ENCODE measurements around the gene SORCS1. TPM values are rescaled to one million over a fixed set of nuclear protein-coding genes. Genes with fewer than 3 reads are reported as not detected.

SORCS1 gene
- total and polyA plus RNA-seq, 2 donors (not counting 1 experiment from before 2014, with no cell fraction given) = under 0.01 to 0.01 TPM

GRCh38 chr10:107072028-107072427 lies 92.5 kb downstream of the SORCS1 start:
- Histone ChIP-seq H4K20me1 (ENCODE audit: control insufficient read depth, extremely low read depth, insufficient read depth, low read length) (no peaks in the 10 kb centered on the region), H3K36me3 (ENCODE audit: control insufficient read depth, insufficient read depth, low read length) (no peaks in the 10 kb centered on the region), H3K4me1 (ENCODE audit: control insufficient read depth, extremely low read depth, insufficient read depth, low read length) (no peaks in the 10 kb centered on the region), H3K79me2 (ENCODE audit: control insufficient read depth, insufficient read depth, low read length) (no peaks in the 10 kb centered on the region), H3K27ac (ENCODE audit: insufficient read depth, low read length) (no peak overlapping the region), H3K27me3 (ENCODE audit: control insufficient read depth, insufficient read depth, low read length) (no peaks in the 10 kb centered on the region), H2AFZ (ENCODE audit: low read length) (no peak overlapping the region), H3K9me3 (ENCODE audit: control insufficient read depth, insufficient read depth, low read depth, low read length) (no peaks in the 10 kb centered on the region), H3K9ac (ENCODE audit: insufficient read depth, low read length) (no peak overlapping the region), H3K4me2 (ENCODE audit: extremely low read depth, insufficient read depth, low read length) (no peak overlapping the region), H3K4me3 (replicated peaks in 1 of 4; ENCODE audit: control extremely low read depth in 1 of 4, insufficient read depth in 1 of 4, low read depth in 3 of 4, low read length in 4 of 4) (no peak overlapping the region)
- TF ChIP-seq CTCF (conservative IDR thresholded peaks at IDR 0.05 in 1 of 2, IDR thresholded peaks at IDR 0.05 in 1 of 2; ENCODE audit: low read depth in 1 of 2, low read length in 2 of 2) = no peak
- no peak for TF ChIP-seq EZH2 (IDR thresholded peaks at IDR 0.05; ENCODE audit: low read length, missing control alignments)
- DNase-seq (ENCODE audit: low read depth in 2 of 2) = no peak

- Histone ChIP-seq H2AFZ (ENCODE audit: low read length) (no peak overlapping the region), H3K27ac (ENCODE audit: insufficient read depth, low read length) (no peak overlapping the region)
Observed at GRCh38 chr10:107071301-107071700, 93.2 kb downstream of the SORCS1 start.

GRCh38 chr10:107067843-107068242 lies 96.7 kb downstream of the SORCS1 start:
- Histone ChIP-seq H3K4me2 (ENCODE audit: extremely low read depth, insufficient read depth, low read length) (no peak overlapping the region), H3K27ac (ENCODE audit: insufficient read depth, low read length) (no peak overlapping the region)

More at GRCh38 chr10:107071301-107071700, 93.2 kb downstream of the SORCS1 start:
- H3K4me1 ChIP-seq (ENCODE audit: control insufficient read depth, extremely low read depth, insufficient read depth, low read length) = no peaks in the 10 kb centered on the region
- no peaks in the 10 kb centered on the region for H3K79me2 ChIP-seq (ENCODE audit: control insufficient read depth, insufficient read depth, low read length)
- no peaks in the 10 kb centered on the region for H3K9me3 ChIP-seq (ENCODE audit: control insufficient read depth, insufficient read depth, low read depth, low read length)
- no peak for DNase-seq (ENCODE audit: low read depth in 2 of 2)
- H3K9ac ChIP-seq (ENCODE audit: insufficient read depth, low read length) = no peak overlapping the region
- H3K4me2 ChIP-seq (ENCODE audit: extremely low read depth, insufficient read depth, low read length) = no peak overlapping the region
- H4K20me1 ChIP-seq (ENCODE audit: control insufficient read depth, extremely low read depth, insufficient read depth, low read length) = no peaks in the 10 kb centered on the region
- H3K27me3 ChIP-seq (ENCODE audit: control insufficient read depth, insufficient read depth, low read length) = no peaks in the 10 kb centered on the region
- no peak overlapping the region for H3K4me3 ChIP-seq (replicated peaks in 1 of 4; ENCODE audit: control extremely low read depth in 1 of 4, insufficient read depth in 1 of 4, low read depth in 3 of 4, low read length in 4 of 4)
- no peaks in the 10 kb centered on the region for H3K36me3 ChIP-seq (ENCODE audit: control insufficient read depth, insufficient read depth, low read length)
- TF ChIP-seq CTCF (conservative IDR thresholded peaks at IDR 0.05 in 1 of 2, IDR thresholded peaks at IDR 0.05 in 1 of 2; ENCODE audit: low read depth in 1 of 2, low read length in 2 of 2) (no peak), EZH2 (IDR thresholded peaks at IDR 0.05; ENCODE audit: low read length, missing control alignments) (no peak)

More at GRCh38 chr10:107067843-107068242, 96.7 kb downstream of the SORCS1 start:
- H3K79me2 ChIP-seq (ENCODE audit: control insufficient read depth, insufficient read depth, low read length) = no peaks in the 10 kb centered on the region
- H3K4me3 ChIP-seq (replicated peaks in 1 of 4; ENCODE audit: control extremely low read depth in 1 of 4, insufficient read depth in 1 of 4, low read depth in 3 of 4, low read length in 4 of 4) = no peak overlapping the region
- H3K9me3 ChIP-seq (ENCODE audit: control insufficient read depth, insufficient read depth, low read depth, low read length) = no peaks in the 10 kb centered on the region
- no peak for TF ChIP-seq CTCF (conservative IDR thresholded peaks at IDR 0.05 in 1 of 2, IDR thresholded peaks at IDR 0.05 in 1 of 2; ENCODE audit: low read depth in 1 of 2, low read length in 2 of 2)
- TF ChIP-seq EZH2 (IDR thresholded peaks at IDR 0.05; ENCODE audit: low read length, missing control alignments) = no peak
- H3K9ac ChIP-seq (ENCODE audit: insufficient read depth, low read length) = no peak overlapping the region
- no peaks in the 10 kb centered on the region for H3K27me3 ChIP-seq (ENCODE audit: control insufficient read depth, insufficient read depth, low read length)
- no peak overlapping the region for H2AFZ ChIP-seq (ENCODE audit: low read length)
- DNase-seq (ENCODE audit: low read depth in 2 of 2) = no peak
- H3K4me1 ChIP-seq (ENCODE audit: control insufficient read depth, extremely low read depth, insufficient read depth, low read length) = no peaks in the 10 kb centered on the region
- no peaks in the 10 kb centered on the region for H3K36me3 ChIP-seq (ENCODE audit: control insufficient read depth, insufficient read depth, low read length)
- no peaks in the 10 kb centered on the region for H4K20me1 ChIP-seq (ENCODE audit: control insufficient read depth, extremely low read depth, insufficient read depth, low read length)
